HG02885 (cell line): Measurements from ENCODE around the gene BABAM2.

Experiments
- ATAC-seq: cut with Tn5 transposase; IDR thresholded peaks from one replicate; pipeline ENCODE4 v1.9.1; 2021; ENCODE audit warnings: mild to moderate bottlenecking; ENCODE audit not compliant: unreplicated experiment, poor library complexity

Gene BABAM2

GRCh38 chr2:28377195-28377816 is 486.8 kb downstream of the BABAM2 start:
- no peak for ATAC-seq

- no peak for ATAC-seq
These were observed 487.6 kb downstream of the BABAM2 start for GRCh38 chr2:28377984-28378678.

- no peak for ATAC-seq
These were observed 488.4 kb downstream of the BABAM2 start for GRCh38 chr2:28378679-28379584.

DNA sequence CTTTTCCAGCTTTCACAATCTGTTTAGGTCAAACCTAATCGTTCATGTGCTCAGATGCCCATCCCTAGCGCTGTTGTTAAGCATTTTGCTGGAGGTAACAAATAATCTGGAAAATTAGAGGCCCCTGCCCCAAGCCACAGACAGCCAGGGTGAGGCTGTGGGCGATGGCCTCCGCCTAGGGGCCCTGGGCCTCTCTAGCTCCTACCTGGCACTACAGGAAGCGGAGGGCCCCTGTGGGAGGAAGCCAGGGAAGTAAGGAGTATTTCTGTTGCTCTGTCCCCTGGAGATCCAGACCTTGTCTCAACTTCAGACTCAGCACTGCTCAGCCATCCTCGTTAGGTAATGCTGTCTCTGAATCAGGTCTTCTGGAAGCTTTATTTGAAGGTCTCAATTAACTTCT is 489.7 kb downstream of the BABAM2 start:
- no peak for ATAC-seq

DNA sequence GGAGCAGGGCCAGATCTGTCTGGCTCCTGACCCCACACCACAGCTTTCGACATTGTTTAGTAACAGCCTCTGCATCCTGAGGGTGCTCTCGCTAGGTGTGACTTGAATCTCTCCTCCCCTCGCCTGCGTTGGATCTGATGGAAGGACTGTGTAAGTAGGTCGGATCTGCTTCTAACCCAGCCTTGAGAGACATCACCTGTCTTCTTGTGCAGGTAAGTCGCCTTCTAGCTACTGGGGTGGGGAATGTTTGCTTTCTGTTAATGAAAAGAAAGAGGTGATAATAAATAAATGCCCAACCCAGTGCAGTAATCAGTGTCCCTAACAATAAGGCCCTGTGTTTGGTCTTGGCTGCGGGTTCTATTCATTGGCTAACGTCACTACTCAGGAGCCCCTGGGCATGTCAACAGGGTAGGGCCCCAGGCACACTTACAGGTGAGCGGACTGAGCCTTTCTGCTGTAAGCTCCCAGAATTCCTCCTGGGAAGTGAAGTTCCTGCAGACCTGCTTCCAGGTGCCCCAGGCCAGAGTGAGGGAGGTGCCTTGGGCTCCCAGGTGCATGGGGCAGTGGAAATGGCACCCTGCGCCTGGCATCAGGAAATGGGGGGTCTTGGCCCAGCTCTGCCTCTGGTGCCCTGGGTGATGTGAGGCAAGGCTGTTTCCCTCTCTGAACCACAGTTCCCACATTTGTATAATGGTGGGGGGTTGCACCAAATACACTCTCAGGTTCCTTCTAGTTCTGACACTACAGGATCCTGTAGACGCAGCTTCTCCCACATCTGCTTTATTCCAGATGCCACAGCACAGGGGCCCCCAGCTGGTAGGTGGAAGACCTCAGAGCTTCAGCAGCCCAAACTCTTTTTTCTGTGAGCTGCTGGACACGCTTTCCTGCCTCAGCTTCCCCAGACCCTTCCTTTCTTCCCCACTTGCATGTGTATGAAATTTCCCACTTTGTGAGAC is 491.0 kb downstream of the BABAM2 start:
- no peak for ATAC-seq

DNA sequence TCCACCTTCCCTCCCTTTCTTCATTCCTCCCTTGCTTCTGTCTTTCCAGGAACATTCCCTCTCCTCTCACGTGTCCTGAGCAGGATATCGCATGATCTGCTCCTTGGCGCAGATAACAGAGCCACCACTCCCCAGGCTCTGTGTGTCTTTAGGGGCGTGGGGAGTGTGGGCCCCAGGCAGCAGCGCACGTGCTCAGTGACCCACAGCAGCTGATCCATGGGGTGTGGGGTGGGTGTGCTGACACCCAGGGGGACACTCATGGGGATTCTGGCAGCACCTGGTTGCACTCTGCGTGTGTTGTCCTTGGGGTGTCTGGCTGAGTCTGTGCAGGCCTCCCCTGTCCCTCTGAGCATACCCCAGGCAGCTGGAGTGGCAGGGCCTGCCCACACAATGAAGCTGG is 492.2 kb downstream of the BABAM2 start:
- ATAC-seq: no peak

DNA sequence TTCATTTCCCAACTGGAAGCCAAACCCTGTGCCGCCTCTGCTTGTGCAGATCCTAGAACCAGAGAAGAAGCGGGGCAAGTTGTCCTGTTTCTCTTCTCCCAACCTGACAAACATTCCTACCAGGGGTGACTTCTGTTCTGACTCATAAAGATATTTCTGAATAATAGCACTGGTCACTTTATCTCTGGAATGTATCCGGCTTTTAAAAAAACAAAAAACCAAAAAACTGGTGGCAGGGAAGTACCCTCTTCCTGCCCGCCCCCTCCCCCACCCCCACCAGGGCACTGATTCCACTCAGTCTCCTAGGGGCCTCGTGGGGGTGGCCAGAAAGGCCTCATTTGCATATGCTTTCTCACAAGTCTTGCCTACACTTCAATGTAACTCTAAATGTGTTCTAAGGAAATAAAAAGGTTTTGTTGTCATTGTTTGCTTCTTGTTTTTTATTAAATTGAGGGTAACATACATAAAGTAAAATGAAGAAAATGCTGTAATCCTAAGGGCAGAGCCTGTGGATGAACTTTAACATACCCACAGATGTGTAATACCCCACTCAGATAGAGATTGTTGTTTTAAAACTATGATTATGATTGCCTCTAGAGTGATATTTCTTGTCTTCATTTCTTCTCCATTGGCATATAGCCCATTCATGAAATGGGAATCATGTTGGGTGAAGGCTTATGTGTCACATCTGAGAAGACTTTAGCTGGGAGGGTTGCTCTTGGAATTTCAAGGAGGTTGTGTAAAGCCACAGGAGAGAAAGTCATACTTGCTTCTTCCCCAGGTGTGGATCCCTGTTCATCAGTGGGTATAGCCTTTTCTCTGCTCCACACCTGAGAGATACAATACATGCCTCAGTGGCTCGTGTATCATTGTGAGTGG is 496.8 kb downstream of the BABAM2 start:
- ATAC-seq: no peak
